ENCODE results near the gene TMEM185B.

TMEM185B gene

GRCh38 chr2:120230515-120231471 is 7.6 kb upstream of the TMEM185B start:
- no peak for DNase-seq

GRCh38 chr2:120229341-120229740 is 6.1 kb upstream of the TMEM185B start:
- no peak for DNase-seq

DNA sequence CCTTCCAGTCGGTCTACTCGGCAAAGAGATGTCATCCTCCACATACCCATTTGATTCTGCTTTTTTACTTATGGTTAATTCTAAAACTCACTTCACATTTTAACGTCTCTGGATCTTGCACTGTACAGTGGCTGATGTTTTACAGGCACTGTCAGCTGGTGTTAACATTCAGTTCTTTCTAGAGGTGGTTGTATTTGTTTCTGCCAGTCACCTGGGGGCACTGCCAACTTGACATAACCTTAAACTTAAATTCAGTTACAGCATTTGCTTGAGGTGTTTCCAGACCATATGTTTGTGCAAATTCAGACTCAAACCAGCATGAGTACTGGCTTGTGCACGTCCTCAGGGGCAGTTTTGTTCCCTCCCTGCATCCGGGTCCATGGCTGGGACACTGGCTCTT is 5.3 kb upstream of the TMEM185B start:
- no peak for DNase-seq

DNA sequence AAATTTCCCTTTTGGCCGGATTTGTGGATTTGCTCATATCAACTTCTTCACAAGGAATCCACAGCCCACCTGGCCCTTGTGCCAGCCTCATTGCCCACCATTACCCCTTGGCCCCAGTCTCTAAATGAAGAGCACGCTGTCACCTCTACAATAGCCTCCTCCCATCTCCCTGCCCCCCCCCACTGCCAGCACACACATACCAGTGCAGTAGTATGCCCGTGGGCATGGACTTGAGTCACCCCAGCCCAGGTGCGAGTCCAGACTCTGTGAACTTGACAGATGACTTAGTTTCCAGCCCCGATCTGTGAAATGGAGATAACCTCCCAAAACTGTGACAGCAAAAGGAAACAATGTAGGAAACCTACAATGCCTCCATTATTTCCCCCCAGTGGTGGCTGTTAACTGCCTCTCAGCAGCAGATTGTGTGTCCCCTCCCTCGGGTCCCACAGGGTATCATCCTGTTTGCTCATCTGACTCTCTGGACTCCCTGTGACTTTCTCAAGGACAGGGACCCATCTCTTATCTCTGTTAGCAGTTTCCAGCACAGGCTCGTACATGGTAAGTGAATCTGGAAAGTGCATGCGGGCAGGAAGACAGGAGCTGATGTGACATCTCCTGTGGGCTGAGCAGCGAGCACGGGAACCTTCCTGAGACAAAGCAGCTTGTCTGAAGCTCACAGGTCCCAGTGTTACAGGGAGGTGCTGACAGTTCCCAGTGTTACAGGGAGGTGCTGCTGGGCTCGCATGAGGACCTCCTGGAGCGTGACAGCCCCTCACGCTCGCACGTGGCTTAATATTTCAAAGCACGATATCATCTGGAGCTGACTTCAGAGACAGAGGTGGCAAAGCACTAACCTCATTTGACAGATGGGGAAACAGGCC is 4.2 kb upstream of the TMEM185B start:
- DNase-seq, result peak; percentile 52

GRCh38 chr2:120226316-120226715 is 3.1 kb upstream of the TMEM185B start:
- DNase-seq, result no peak

GRCh38 chr2:120225549-120226065 is 2.4 kb upstream of the TMEM185B start:
- no peak for DNase-seq

- no peak for DNase-seq
These were observed 1.7 kb upstream of the TMEM185B start for GRCh38 chr2:120224735-120225548.

DNA sequence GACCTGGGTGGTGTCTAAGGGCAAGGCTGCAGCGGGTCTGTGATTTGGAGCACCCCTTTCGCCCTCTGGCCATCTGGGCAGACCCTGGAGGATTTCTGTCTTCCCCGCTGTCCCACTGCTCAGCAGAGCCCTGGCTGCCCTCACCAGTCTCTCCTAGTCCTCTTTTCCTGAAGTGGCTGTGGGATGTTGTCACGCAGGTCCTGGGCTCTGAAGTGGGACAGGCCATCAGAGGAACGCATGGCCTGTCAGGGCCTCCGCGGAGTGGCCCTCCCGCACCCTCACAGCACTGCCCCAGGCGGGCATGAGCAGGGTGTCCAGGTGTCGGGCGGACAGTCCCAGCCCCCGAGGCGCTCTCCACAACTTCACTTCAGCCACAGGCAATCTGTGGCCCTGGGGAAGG is 1.1 kb upstream of the TMEM185B start:
- DNase-seq, result no peak

GRCh38 chr2:120222186-120223033 is 790 bp downstream of the TMEM185B start:
- DNase-seq, result no peak

DNA sequence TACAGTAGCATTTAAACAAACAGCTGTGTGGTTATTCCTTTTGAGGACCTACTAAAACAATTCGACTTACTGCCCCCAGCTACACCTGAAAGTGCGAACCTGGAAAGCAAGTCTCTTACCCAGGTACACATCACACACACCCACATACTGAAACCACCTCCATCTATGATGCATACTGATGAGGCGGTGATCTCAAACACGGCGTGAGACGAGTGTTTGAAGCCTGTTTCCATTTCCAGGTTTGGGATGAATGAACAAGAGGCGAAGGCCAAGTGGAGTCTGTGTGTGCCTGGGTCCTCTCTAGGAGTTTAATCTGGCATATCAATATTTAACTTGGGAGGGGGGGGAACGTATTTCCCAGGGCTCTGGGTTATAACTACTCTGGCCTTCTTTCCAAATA is 1.6 kb downstream of the TMEM185B start:
- DNase-seq, result no peak

- no peak for DNase-seq
These were observed 2.4 kb downstream of the TMEM185B start for GRCh38 chr2:120220756-120221155.

- no peak for DNase-seq
These were observed 3.4 kb downstream of the TMEM185B start for GRCh38 chr2:120219766-120220165.

DNA sequence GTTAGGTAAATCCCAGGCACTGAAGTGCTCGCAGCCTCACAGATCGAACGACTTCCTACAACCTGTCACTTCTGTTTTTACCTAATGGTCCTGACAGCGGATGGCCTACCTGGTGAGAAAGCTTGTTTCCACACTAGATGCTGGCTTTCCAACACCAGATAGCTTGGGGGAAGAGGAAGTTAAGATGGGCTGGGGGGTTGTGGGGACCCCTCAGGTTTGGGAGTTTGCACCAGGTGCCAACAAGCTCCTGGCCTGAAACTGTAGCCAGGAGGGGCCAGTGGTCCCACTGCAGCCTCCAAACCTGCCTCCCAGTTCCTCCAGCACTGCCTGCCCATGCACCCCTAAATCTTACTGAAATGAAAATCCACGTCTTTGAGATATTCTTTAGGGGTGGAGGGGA is 3.9 kb downstream of the TMEM185B start:
- DNase-seq, result no peak

DNA sequence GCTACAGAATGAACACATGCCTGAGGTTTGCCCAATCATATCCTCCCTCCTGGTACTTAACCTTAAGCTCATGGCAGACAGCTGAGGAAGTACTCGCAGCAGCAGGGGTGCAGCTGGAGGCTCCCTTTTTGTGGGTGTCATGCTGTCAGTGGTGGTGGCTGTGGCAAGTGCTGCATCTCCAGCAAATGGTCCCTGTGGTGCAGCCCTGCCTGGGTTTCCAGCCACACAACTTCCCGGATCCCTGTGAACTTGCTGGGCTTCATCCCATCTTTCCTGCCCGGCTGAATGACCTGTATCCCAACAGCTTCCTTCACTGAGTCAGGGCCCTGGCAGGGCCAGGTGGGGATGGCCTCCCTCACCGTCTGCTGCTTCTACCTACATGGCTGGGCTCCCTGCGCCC is 5.0 kb downstream of the TMEM185B start:
- DNase-seq, result no peak

DNA sequence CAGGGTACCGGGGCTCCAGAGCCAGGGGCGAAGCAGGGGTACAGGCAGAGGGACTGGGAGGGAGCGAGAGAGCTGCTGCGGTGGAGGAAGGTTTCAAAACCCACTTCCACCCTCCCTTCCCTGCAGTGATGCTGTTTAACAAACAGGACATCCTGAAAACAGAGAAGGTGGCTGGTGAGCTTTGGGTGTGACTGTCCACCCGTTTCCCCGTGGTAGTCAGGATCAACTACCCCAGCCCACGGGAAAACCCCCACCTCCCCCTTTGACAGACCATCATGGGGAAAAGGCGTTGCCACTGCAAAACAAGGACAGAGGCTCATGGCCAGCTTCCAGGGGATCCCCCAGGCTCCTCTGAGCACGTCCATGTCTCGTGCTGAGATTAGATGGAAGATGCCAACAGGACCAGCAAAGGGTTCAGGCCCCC is 12.9 kb downstream of the TMEM185B start:
- no peak for DNase-seq

DNA sequence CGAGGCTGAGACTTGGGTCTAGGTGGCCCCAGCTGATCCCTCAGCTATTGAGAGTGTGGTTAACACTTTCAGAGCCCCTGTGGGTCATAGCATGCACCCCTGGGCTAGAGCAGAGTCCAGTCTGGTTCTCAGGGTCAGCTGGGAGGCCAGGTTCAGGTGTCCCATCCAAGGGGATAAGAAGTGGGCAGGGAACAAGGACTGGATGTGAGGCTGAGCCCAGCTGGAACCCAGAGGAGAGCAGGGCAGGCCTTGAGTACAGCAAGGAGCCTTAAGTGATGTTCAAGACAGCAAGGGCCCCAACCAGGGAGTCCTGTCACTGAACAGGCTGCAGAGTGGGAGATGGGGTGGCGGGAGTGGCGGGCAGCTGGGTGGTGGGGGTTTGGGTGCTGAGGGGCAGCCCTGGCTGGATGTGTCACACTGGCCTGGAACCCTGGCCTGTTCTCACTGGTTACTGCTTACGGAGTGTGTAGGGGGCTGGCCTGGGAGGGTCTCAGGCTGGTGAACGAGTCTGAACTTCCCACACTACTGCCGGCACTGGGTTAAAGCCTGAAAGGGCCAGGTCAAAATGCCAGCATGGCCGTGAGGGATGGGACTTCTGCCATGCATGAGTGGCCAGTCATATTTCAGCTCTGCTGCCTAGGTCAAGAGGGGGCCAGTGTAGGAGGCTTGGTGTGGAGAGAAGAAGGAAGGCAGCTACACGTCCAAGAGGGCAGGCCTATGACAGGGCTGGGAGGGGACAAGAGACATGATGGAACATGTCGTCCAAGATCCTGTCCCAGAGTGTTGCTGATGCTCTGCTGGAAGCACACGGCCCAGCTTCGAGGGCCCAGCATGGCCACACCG is 13.6 kb downstream of the TMEM185B start:
- DNase-seq, result no peak

- no peak for DNase-seq
These were observed 14.5 kb downstream of the TMEM185B start for GRCh38 chr2:120208381-120209353.

DNA sequence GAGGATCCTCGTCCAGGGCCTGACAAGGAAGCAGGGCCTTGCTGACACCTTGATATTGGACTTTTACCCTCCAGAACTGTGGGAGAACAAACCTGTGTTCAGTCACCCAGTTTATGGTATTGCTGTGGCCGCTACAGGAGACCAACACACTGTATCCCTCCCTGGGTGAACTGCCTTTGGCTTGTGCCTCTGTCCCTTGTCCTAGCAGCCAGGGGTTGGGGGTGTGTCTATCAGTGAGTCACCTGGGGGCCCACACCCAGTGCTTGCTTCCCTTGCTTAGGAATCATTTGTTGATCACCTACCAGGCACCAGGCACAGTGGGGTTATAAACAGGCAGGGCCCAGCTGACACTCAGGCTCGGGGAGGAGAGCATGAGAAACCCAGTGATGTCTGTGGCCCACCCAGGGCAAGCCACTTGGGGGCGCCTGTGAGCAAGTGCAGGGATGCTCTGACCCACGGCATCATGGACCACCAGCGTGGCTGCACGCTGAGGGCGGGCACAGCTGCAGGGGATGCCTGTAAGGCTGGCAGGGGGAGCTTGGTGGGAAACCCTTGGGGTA is 17.1 kb downstream of the TMEM185B start:
- DNase-seq, result peak; percentile 48

All from stimulated activated CD4-positive, alpha-beta T cell treated with anti-CD3 and anti-CD28 coated beads, Interleukin-1b, Interleukin-23, amount 100 ng/mL, for 48 hours (primary cell).